ENCODE measurements around the gene NKX2-8. TPM values are rescaled to one million over a fixed set of nuclear protein-coding genes. Genes with fewer than 3 reads are reported as not detected.

The NKX2-8 gene
- total RNA-seq (2022) (0.23 TPM in 1 of 2 replicates, not detected in the other), Bru-seq, nascent RNA (not detected), BruChase-seq, experiment 1, labeled RNA remaining after a 2-hour chase (not detected), BruChase-seq, experiment 2, labeled RNA remaining after a 6-hour chase (not detected)
- long read RNA-seq, partial matches to known transcripts = 0 of 1 reads
- long read RNA-seq, other reads (novel, unspliced or antisense) = 0 of 1 reads

GRCh38 chr14:36582011-36582873 is at the start of gene NKX2-8:
Gene NKX2-8, minus strand, starts transcription at chr14:36582614. Its CDS starts 225 bp downstream, at chr14:36582389.
- no peak for TF ChIP-seq CTCF (IDR thresholded peaks at IDR 0.05; ENCODE audit: insufficient read depth in 1 of 2, low read depth in 1 of 2, low read length in 1 of 2, severe bottlenecking in 1 of 2, unreplicated experiment in 1 of 2)
- no peaks in the 10 kb centered on the region for H3K4me1 ChIP-seq
- peak in 1 of 2 experiments; percentile 36 for DNase-seq
- intact Hi-C loops (cut with micrococcal nuclease; ENCODE audit: unreplicated experiment) = no loop called here
- H3K36me3 Mint-ChIP-seq (ENCODE audit: insufficient read depth, unreplicated experiment) = no peaks in the 10 kb centered on the region
- BruUV-seq (replicated peaks) = no TSS peak
- CTCF ChIA-PET = no interaction called here
- no peaks in the 10 kb centered on the region for H3K9me3 Mint-ChIP-seq (ENCODE audit: unreplicated experiment)
- peak within 1 kb of the TSS; percentile 69 for H3K4me3 ChIP-seq (ENCODE audit: low read depth, low read length)
- no peak within 1 kb of the TSS for H3K27ac Mint-ChIP-seq (ENCODE audit: unreplicated experiment)
- POLR2A ChIA-PET = no interaction called here
- H3K4me3 Mint-ChIP-seq (ENCODE audit: unreplicated experiment) = peak within 1 kb of the TSS; percentile 77
- peaks cover 2% of the 10 kb centered on the region; the same call in 1 of the 2 replicates for H3K27me3 ChIP-seq (replicated peaks; ENCODE audit: control insufficient read depth, insufficient read depth, low read length)
- no peaks in the 10 kb centered on the region for H3K9me3 ChIP-seq
- H3K4me1 Mint-ChIP-seq (ENCODE audit: low read depth, unreplicated experiment) = no peaks in the 10 kb centered on the region
- peaks cover 2% of the 10 kb centered on the region for H3K27me3 Mint-ChIP-seq (ENCODE audit: insufficient read depth, unreplicated experiment)
- no peaks in the 10 kb centered on the region for H3K36me3 ChIP-seq (ENCODE audit: control insufficient read depth, insufficient read depth, low read length)

GRCh38 chr14:36627981-36628380 is 45.6 kb upstream of the NKX2-8 start:
- Histone ChIP-seq H3K4me1 (no peaks in the 10 kb centered on the region; the same call in 1 of the 2 replicates), H3K27me3 (replicated peaks; ENCODE audit: control insufficient read depth, insufficient read depth, low read length) (no peaks in the 10 kb centered on the region), H3K4me3 (ENCODE audit: low read depth, low read length) (no peak overlapping the region), H3K36me3 (ENCODE audit: control insufficient read depth, insufficient read depth, low read length) (no peaks in the 10 kb centered on the region), H3K9me3 (peaks cover under 1% of the 10 kb centered on the region; the same call in 1 of the 2 replicates)
- BruUV-seq (replicated peaks) = no TSS peak
- Mint-ChIP-seq H3K9me3 (ENCODE audit: unreplicated experiment) (no peaks in the 10 kb centered on the region), H3K27me3 (ENCODE audit: insufficient read depth, unreplicated experiment) (no peaks in the 10 kb centered on the region), H3K27ac (ENCODE audit: unreplicated experiment) (no peak overlapping the region), H3K4me3 (ENCODE audit: unreplicated experiment) (no peak overlapping the region), H3K36me3 (ENCODE audit: insufficient read depth, unreplicated experiment) (no peaks in the 10 kb centered on the region), H3K4me1 (ENCODE audit: low read depth, unreplicated experiment) (peaks cover 8% of the 10 kb centered on the region)
- no peak for DNase-seq
- ChIA-PET CTCF (interaction anchor here (1.6 kb wide), 1 partner anchor 23 kb away, joined by 3 read pairs; no protein-coding TSS in a partner anchor), POLR2A (no interaction called here)
- TF ChIP-seq CTCF (IDR thresholded peaks at IDR 0.05; ENCODE audit: insufficient read depth in 1 of 2, low read depth in 1 of 2, low read length in 1 of 2, severe bottlenecking in 1 of 2, unreplicated experiment in 1 of 2) = no peak
- intact Hi-C loops (cut with micrococcal nuclease; ENCODE audit: unreplicated experiment) = no loop called here

- H3K36me3 Mint-ChIP-seq (ENCODE audit: insufficient read depth, unreplicated experiment) = no peaks in the 10 kb centered on the region
- ChIA-PET CTCF (no interaction called here), POLR2A (no interaction called here)
- no peak overlapping the region for H3K4me3 ChIP-seq (ENCODE audit: low read depth, low read length)
- peaks cover 8% of the 10 kb centered on the region for H3K4me1 Mint-ChIP-seq (ENCODE audit: low read depth, unreplicated experiment)
- no peaks in the 10 kb centered on the region for H3K27me3 Mint-ChIP-seq (ENCODE audit: insufficient read depth, unreplicated experiment)
- H3K9me3 ChIP-seq = peaks cover 8% of the 10 kb centered on the region; the same call in 1 of the 2 replicates
- BruUV-seq (replicated peaks) = no TSS peak
- H3K9me3 Mint-ChIP-seq (ENCODE audit: unreplicated experiment) = no peaks in the 10 kb centered on the region
- DNase-seq = no peak
- intact Hi-C loops (cut with micrococcal nuclease; ENCODE audit: unreplicated experiment) = no loop called here
- H3K27me3 ChIP-seq (replicated peaks; ENCODE audit: control insufficient read depth, insufficient read depth, low read length) = no peaks in the 10 kb centered on the region
- no peak for TF ChIP-seq CTCF (IDR thresholded peaks at IDR 0.05; ENCODE audit: insufficient read depth in 1 of 2, low read depth in 1 of 2, low read length in 1 of 2, severe bottlenecking in 1 of 2, unreplicated experiment in 1 of 2)
- H3K36me3 ChIP-seq (ENCODE audit: control insufficient read depth, insufficient read depth, low read length) = no peaks in the 10 kb centered on the region
- H3K4me1 ChIP-seq = no peaks in the 10 kb centered on the region; the same call in 1 of the 2 replicates
- no peak overlapping the region for H3K27ac Mint-ChIP-seq (ENCODE audit: unreplicated experiment)
- no peak overlapping the region for H3K4me3 Mint-ChIP-seq (ENCODE audit: unreplicated experiment)
These were observed 43.7 kb upstream of the NKX2-8 start for GRCh38 chr14:36626151-36626550.
